Lung (tissue), 12 donors: ENCODE data around the gene DUSP22. TPM values are rescaled to one million over a fixed set of nuclear protein-coding genes. Genes with fewer than 3 reads are reported as not detected.
A peak's percentile ranks its signal among the peaks of the same experiment; 100 is the strongest.

Source experiments
- ATAC-seq: fragments of 200-7000 bp; cut with Tn5 transposase; one replicate; pipeline ENCODE4 v1.9.1; 2020; ENCODE audit warnings: moderate number of reproducible peaks; ENCODE audit not compliant: insufficient read depth, low FRiP score
- DNase-seq, 3 donors: peaks; one replicate each; pipeline ENCODE4 v3.0.0-alpha.2; 2013 to 2017
- H3K27ac ChIP-seq, 2 donors: one replicate each; pipeline ENCODE4 v1.5.1; 2013; ENCODE audit warnings: mild to moderate bottlenecking in 2 of 2, moderate library complexity in 2 of 2, control low read depth in 1 of 2, inconsistent platforms in 1 of 2, low read depth in 1 of 2, low read length in 1 of 2
- H3K27me3 ChIP-seq, 3 donors: one replicate each; pipeline ENCODE4 v1.5.1; 2013; ENCODE audit warnings: low read length in 2 of 3; ENCODE audit not compliant: control insufficient read depth in 3 of 3, insufficient read depth in 3 of 3
- H3K36me3 ChIP-seq, 4 donors: one replicate each; pipeline ENCODE4 v1.5.1; 2013; ENCODE audit warnings: low read length in 4 of 4, mild to moderate bottlenecking in 1 of 4, moderate library complexity in 1 of 4; ENCODE audit not compliant: control insufficient read depth in 4 of 4, insufficient read depth in 4 of 4
- H3K4me1 ChIP-seq, 5 donors: one replicate each; pipeline ENCODE4 v1.5.1; 2013; ENCODE audit warnings: low read length in 5 of 5, mild to moderate bottlenecking in 2 of 5, moderate library complexity in 1 of 5; ENCODE audit not compliant: control insufficient read depth in 5 of 5, insufficient read depth in 5 of 5
- H3K4me3 ChIP-seq: one replicate; pipeline ENCODE4 v1.5.1; 2013; ENCODE audit warnings: mild to moderate bottlenecking, control low read depth, moderate library complexity
- H3K9ac ChIP-seq, 2 donors: one replicate each; pipeline ENCODE4 v1.5.1; 2013; ENCODE audit warnings: low read length in 2 of 2, control low read depth in 1 of 2; ENCODE audit not compliant: insufficient read depth in 1 of 2
- H3K9me3 ChIP-seq, 4 donors: one replicate each; pipeline ENCODE4 v1.5.1; 2013; ENCODE audit warnings: low read length in 3 of 4, mild to moderate bottlenecking in 1 of 4, moderate library complexity in 1 of 4; ENCODE audit not compliant: control insufficient read depth in 4 of 4, insufficient read depth in 3 of 4
- WGBS, 2 donors: extraction: QIAGEN DNeasy Blood & Tissue Kit; methylation state at CpG; one replicate each; pipeline ENCODE4 v1.1.7; 2013; 5-methylcytosine and 5-hydroxymethylcytosine counted together
- polyA plus RNA-seq, 2 donors: library from polyadenylated mRNA; stranded (reverse); fragments of 200-250 nt; gene quantifications; one replicate each; pipeline ENCODE4 v1.2.1, GENCODE V29; 2013
- total RNA-seq, 2 donors: library from RNA; depleted of rRNA in 1 of 2; stranded (reverse); fragments of >200 nt in 1 of 2; gene quantifications; one replicate each; pipeline ENCODE4 v1.2.1, GENCODE V29; 2014 to 2021
- TF ChIP-seq, protein P1 (sequence below): IDR thresholded peaks from 2 replicates; pipeline ENCODE4 v1.5.1; 2012; ENCODE audit warnings: mild to moderate bottlenecking; ENCODE audit errors: control extremely low read depth, extremely low read depth
- donor health status: control.
- donor health status: control.
- donor health status: Bipolar disorder and iron deficiency.
- donor health status: healthy.
- donor health status: DM: yes; HTN: yes; CAD: no.

The DUSP22 gene
- total and polyA plus RNA-seq, 4 donors = 38.9 to 51.1 (median 43.8) TPM

DNA sequence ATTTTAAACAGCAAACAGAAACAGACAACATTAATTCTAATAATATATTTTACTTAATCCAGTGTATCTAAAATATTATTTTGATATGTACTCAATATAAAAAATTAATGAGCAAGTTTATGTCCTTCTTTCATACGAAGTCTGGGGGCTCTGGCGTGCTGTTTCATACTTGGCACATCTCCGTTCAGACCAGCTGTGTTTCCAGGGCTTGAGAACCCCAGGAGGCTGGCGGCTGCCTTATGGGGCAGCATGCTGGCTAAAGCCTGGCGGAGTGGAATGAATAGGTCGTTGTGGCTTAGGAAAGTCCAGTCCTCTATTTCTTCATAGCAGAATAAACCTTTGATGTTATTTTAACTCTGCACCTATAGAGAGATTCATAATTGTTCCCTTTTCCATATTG lies 43.3 kb downstream of the DUSP22 start:
- peaks cover 0 to 28% (median 12%) of the 10 kb centered on the region in 5 donors for H3K4me1 ChIP-seq
- no peak overlapping the region for H3K27ac ChIP-seq
- WGBS, 2 donors = 84 to 86% methylated on average over 6 of the region's 6 CpGs
- H3K27me3 ChIP-seq = no peaks in the 10 kb centered on the region
- ATAC-seq = no peak
- TF ChIP-seq, protein P1, sequence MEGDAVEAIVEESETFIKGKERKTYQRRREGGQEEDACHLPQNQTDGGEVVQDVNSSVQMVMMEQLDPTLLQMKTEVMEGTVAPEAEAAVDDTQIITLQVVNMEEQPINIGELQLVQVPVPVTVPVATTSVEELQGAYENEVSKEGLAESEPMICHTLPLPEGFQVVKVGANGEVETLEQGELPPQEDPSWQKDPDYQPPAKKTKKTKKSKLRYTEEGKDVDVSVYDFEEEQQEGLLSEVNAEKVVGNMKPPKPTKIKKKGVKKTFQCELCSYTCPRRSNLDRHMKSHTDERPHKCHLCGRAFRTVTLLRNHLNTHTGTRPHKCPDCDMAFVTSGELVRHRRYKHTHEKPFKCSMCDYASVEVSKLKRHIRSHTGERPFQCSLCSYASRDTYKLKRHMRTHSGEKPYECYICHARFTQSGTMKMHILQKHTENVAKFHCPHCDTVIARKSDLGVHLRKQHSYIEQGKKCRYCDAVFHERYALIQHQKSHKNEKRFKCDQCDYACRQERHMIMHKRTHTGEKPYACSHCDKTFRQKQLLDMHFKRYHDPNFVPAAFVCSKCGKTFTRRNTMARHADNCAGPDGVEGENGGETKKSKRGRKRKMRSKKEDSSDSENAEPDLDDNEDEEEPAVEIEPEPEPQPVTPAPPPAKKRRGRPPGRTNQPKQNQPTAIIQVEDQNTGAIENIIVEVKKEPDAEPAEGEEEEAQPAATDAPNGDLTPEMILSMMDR = no peak
- H3K36me3 ChIP-seq = no peaks in the 10 kb centered on the region
- no peaks in the 10 kb centered on the region for H3K9me3 ChIP-seq
- H3K4me3 ChIP-seq = no peak overlapping the region
- no peak overlapping the region for H3K9ac ChIP-seq
- DNase-seq = no peak

- TF ChIP-seq, protein P1 = no peak
- Histone ChIP-seq H3K27ac (no peak overlapping the region), H3K4me1 (peaks cover 0 to 28% (median 13%) of the 10 kb centered on the region in 5 donors), H3K9me3 (no peaks in the 10 kb centered on the region), H3K4me3 (no peak overlapping the region), H3K27me3 (no peaks in the 10 kb centered on the region), H3K9ac (no peak overlapping the region), H3K36me3 (no peaks in the 10 kb centered on the region)
- no peak for DNase-seq
- no peak for ATAC-seq
- WGBS, 2 donors = 59 to 62% methylated on average over 10 of the region's 10 CpGs
Observed at GRCh38 chr6:336159-337114, 44.1 kb downstream of the DUSP22 start.

DNA sequence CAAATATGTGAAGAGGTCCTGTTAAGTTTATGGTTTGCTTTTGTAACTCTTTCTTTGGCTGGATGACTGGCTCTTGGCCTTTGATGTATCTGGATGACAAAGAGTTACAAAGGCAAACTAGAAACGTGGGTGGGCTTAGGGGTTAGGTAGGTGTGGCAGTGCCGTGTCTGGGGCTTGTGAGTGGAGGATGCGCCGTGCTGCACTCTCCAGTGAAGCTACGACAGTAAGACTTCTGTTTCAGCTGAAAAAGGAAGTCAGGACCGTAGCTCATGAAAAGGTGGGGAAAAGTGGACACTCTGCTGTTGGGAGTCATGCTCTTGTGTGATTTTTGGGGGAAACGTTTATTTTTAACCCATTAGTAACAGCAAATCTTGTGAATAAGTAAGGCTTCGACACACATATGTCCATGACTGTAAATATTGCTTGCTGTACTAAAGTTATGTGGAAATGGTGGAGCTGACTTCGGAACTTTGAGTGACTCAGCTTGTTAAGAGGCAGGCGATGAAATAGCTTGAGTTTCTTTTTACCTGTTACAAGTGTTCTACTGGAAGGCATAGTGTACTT lies 45.6 kb downstream of the DUSP22 start:
- H3K4me1 ChIP-seq = peaks cover 0 to 24% (median 7%) of the 10 kb centered on the region in 5 donors
- peak in 1 of 3 donors; percentile 36 for DNase-seq
- 43 to 46% methylated on average over 10 of the region's 10 CpGs for WGBS, 2 donors
- no peak overlapping the region for H3K4me3 ChIP-seq
- peak overlapping the region in 1 of 2 donors; percentile 18 for H3K27ac ChIP-seq
- peaks cover 0 to 2% (median 0%) of the 10 kb centered on the region in 4 donors for H3K36me3 ChIP-seq
- H3K9ac ChIP-seq = no peak overlapping the region
- H3K9me3 ChIP-seq = peaks cover 0 to 2% (median 0%) of the 10 kb centered on the region in 4 donors
- H3K27me3 ChIP-seq = no peaks in the 10 kb centered on the region
- TF ChIP-seq, protein P1 = no peak
- ATAC-seq = no peak
